GM08714 (cell line): Measurements from ENCODE around the gene CCR6.
"Not testable (repeated sequence)": the region's sequence is repeated elsewhere in the genome, so short reads cannot be mapped to it uniquely, and the experiment has no call there.

Experiments used
- H3K4me3 ChIP-seq: fragments of 200-500 bp; sonication (Bioruptor generic); 2 replicates; pipeline ENCODE4 v1.5.1; 2014; ENCODE audit warnings: mild to moderate bottlenecking, low read length, inconsistent platforms
- ZNF274 ChIP-seq: IDR thresholded peaks from 2 replicates; pipeline ENCODE4 v1.6.1; 2012; ENCODE audit warnings: mild to moderate bottlenecking, low read depth, low read length

The CCR6 gene

GRCh38 chr6:167122827-167123657 is at the start of gene CCR6:
Gene CCR6 (plus strand): TSS chr6:167123096. CDS start chr6:167136135, 13,039 bp downstream.
- peak within 1 kb of the TSS; percentile 80; the same call in 1 of the 2 replicates for H3K4me3 ChIP-seq
- TF ChIP-seq ZNF274, result no peak

- no peak for TF ChIP-seq ZNF274
- no peak overlapping the region for H3K4me3 ChIP-seq
Observed at GRCh38 chr6:167073679-167074274, 49.1 kb upstream of the CCR6 start.

GRCh38 chr6:167077241-167077932 is 45.5 kb upstream of the CCR6 start:
- TF ChIP-seq ZNF274, result no peak
- no peak overlapping the region for H3K4me3 ChIP-seq

- no peak for TF ChIP-seq ZNF274
- no peak overlapping the region for H3K4me3 ChIP-seq
Observed at GRCh38 chr6:167078745-167079144, 44.2 kb upstream of the CCR6 start.

- no peak for TF ChIP-seq ZNF274
Observed at GRCh38 chr6:167079853-167080297, 43.0 kb upstream of the CCR6 start.

GRCh38 chr6:167087857-167088354 is 35.0 kb upstream of the CCR6 start:
- H3K4me3 ChIP-seq, result no peak overlapping the region
- TF ChIP-seq ZNF274, result no peak

More at GRCh38 chr6:167079853-167080297, 43.0 kb upstream of the CCR6 start:
- H3K4me3 ChIP-seq, result no peak overlapping the region; the same call in 1 of the 2 replicates

GRCh38 chr6:167088741-167089140 is 34.2 kb upstream of the CCR6 start:
- not testable (repeated sequence) for H3K4me3 ChIP-seq

- H3K4me3 ChIP-seq, result no peak overlapping the region; the same call in 1 of the 2 replicates
- TF ChIP-seq ZNF274, result no peak
Observed at GRCh38 chr6:167089243-167090142, 33.4 kb upstream of the CCR6 start.

GRCh38 chr6:167090171-167090570 is 32.7 kb upstream of the CCR6 start:
- no peak overlapping the region for H3K4me3 ChIP-seq
- TF ChIP-seq ZNF274, result no peak

- H3K4me3 ChIP-seq, result no peak overlapping the region; the same call in 1 of the 2 replicates
- TF ChIP-seq ZNF274, result no peak
Observed at GRCh38 chr6:167091026-167091804, 31.7 kb upstream of the CCR6 start.

- peak overlapping the region; percentile 88; the same call in 1 of the 2 replicates for H3K4me3 ChIP-seq
- no peak for TF ChIP-seq ZNF274
Observed at GRCh38 chr6:167091805-167092107, 31.1 kb upstream of the CCR6 start.

- H3K4me3 ChIP-seq, result peak overlapping the region; percentile 88
- TF ChIP-seq ZNF274, result no peak
Observed at GRCh38 chr6:167092672-167093339, 30.1 kb upstream of the CCR6 start.
